ENCODE data around the gene RARRES2. TPM values are rescaled to one million over a fixed set of nuclear protein-coding genes. Genes with fewer than 3 reads are reported as not detected.
"Not testable (repeated sequence)": the region's sequence is repeated elsewhere in the genome, so short reads cannot be mapped to it uniquely, and the experiment has no call there.

RARRES2 gene
- total RNA-seq, 1 donor from 2014 or later = 6.2 TPM

DNA sequence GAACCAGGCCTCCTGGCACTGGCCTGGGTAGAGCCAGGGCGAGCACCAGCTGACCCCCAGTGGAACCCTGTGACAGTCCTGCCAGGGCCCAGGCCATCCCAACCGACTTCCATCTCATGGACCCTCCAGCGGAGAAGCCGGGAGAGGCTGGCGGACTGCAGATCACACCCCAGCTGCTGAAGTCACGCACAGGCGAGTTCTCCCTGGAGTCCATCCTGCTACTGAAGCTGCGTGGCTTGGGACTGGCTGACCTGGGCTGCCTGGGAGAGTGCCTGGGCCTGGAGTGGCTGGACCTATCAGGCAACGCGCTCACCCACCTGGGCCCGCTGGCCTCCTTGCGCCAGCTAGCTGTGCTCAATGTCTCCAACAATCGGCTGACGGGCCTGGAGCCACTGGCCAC lies 4.7 kb downstream of the RARRES2 start:
- no peak for DNase-seq

DNA sequence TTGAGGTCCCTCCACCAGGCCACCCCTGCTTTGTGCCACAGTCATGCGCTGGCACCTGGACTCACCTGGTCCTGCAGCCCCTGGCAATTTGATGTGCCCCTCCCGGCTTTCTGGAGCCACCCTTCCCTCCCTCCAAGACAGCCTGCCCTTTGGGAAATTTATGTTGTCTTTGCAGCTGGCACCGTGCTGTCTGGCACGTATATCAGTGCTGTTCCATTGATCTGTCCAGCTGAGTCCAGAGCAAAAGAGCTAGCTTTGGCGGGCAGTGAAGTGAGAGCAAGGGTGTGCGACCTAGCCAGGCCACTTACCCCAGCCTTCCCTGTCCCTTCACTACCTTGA lies 5.7 kb downstream of the RARRES2 start:
- no peak for DNase-seq

DNA sequence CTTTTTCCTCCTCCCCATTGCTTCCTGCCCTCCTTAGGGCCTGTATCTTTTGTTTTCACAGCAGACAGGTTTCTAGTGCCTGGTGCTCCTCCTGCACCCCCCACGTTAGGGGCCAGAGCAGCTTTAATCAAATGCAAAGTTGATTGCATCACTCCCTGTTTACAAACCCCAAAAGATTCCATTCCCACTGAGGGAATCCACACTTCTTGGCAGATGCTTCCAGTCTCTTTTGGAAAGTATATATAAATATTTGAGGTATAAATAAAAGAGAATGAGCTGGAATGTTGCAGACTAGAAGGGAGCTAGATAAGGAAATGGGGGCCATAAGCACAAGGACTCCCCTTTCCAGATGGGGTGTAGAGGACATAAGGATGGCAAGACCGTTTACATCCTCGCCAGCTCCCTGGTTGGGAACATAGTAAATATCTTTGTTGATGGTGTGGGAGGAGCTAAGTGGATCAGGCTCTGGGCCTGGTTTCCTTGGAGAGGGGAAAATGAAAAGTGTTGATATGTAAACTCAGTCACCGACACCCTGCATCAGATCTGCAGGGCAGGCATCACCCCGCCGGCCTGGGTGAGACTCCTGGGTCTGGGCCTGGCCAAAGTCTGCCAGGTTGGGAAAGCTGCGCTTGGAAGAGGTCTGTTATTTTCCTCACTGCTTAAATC lies 6.2 kb downstream of the RARRES2 start:
- no peak for DNase-seq

- DNase-seq = no peak
Measured at GRCh38 chr7:150334108-150334507, 7.3 kb downstream of the RARRES2 start.

- DNase-seq = no peak
Measured at GRCh38 chr7:150333659-150334058, 7.8 kb downstream of the RARRES2 start.

DNA sequence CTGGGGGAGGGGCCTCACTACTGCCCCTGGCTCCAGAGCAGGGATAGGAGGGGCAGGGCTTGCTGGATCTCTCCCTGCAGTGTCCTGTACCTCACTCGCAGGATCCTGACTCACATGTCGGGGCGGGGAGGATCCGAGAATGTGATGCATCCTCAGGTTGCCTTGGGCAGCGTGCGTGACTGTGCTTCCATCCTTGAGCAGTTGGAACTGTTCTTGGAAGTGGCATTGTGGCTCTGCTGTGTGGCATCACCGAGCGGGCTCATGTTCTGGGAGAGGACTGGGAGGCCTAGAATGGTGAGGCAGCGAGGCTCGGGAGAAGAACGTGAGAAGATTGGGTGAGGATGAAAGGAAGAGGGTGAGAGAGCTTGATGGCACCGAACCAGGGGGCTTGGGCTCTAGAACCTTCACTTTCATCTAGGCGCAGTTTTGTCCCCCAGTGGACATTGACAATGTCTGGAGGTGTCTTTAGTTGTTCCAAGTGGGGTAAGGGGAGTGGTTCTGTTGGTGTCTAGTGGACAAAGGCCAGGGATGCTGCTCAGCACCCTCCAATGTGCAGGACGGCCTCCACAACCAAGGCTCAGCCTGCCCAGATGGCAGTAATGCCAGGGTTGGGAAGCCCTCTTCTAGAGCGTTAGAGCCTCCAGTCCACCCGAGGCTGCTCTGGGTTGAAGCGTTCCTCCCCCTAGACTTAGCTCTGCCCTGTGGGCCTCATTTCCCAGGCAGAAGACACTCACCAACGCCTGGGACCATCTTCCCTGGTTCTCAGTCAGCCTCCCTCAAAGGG lies 8.4 kb downstream of the RARRES2 start:
- DNase-seq = no peak

DNA sequence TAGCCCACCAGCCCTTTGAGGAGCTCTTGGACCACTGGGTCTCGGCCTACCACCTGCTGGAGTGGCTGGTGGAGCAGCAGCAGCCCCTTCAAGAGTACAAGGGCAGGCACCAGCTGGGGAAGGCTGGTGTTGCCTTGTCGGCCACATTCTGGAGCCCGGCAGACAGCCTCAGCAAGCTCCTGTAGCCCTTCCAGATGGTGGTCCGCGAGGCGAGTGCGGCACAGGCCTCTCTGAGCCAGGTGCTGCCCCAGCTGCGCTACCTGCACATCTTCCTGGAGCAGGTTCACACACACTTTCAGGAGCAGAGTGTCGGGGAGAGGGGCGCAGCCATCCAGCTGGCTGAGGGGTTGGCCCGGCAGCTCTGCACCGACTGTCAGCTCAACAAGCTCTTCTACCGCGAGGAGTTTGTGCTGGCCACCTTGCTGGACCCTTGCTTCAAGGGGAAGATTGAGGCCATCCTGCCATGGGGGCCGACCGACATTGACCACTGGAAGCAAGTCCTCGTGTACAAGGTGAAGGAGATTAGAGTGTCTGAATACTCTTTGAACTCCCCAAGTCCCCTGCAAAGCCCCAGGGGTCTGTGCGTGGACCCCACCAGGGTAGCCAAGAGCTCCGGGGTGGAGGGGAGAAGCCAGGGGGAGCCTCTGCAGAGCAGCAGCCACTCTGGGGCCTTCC lies 11.1 kb downstream of the RARRES2 start:
- no peak for DNase-seq

- no peak for DNase-seq
Measured at GRCh38 chr7:150329331-150330120, 11.9 kb downstream of the RARRES2 start.

- DNase-seq = no peak
Measured at GRCh38 chr7:150327308-150327707, 14.1 kb downstream of the RARRES2 start.

DNA sequence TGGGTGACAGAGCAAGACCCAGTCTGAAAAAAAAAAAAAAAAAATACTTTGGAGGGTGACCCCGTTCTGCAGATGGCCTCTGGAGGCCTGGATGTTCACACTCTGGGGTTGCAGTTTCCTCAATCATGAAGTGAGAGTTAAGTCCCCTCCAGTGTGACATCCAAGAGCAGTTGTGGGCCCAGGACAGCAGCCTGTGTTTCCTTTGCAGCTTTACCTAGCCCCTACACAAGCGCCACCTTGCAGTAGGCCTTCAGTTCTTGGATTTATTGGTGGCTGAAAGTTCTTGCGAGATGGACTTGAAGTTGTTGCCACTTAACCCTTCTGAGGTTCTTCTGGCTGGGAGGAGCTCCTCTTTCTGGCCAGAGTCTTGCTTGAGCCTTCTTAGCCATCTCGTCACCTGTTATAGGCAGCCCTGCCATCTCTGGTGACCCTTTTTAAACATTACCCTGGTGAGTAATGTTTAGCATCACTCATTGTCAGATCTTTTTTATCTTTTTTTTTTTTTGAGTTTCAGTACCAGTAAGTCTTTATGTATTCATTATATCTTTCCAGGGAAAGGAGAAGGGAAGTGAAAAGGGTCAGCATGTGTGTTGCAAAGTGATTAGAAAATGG lies 14.7 kb downstream of the RARRES2 start:
- no peak for DNase-seq

GRCh38 chr7:150325901-150326300 lies 15.5 kb downstream of the RARRES2 start:
- no peak for DNase-seq

DNA sequence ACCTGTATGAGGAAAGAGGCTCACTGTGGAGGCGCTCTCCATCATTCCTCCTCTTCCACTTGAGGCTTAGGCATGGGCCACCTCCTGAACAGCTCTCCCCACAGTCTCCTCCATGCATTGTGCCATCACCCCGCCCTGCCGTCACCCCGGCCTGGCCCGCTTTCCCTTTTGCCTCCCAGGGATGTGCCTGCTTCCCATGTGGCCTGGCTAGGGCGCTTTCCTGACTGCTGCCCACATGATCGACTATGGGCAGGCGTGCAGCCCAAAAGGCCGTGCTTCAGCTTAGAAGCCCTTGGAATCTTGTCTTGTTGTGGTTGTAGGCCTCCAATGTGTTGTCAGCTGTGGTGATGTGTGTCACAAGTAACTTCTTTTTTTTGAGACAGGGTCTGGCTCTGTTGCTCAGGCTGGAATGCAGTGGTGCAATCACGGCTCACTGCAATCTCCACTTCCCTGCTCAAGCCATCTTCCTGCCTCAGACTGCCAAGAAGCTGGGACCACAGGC lies 16.3 kb downstream of the RARRES2 start:
- DNase-seq = no peak

DNA sequence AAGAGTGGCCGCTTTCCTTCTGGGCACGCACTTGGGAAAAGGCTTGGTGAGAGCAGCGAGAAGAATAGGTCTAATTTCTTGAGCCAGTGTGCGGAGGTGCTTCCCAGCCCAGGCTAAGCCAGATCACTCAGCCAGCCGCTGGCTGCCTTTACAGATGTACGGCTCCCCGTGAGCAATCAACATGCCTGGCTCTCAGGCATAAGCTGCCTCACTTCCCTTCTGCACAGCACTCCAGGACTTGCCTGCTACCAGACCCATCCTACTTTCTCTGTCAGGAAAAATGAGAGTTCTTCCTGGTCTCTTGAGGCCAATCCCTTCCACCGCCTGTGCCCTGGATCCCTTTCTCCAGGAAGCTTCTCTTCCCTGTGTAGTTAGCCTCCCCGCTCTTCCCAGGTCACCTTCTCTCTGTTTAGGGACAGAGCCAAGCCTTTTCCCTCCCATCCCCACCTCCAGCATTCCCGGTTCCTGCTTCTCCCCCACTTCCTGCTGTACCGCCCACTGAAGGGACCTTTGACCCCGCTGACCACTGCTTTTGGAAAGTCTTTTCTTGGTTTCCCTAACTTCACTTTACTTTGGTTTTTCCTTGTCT lies 17.0 kb downstream of the RARRES2 start:
- no peak for DNase-seq

DNA sequence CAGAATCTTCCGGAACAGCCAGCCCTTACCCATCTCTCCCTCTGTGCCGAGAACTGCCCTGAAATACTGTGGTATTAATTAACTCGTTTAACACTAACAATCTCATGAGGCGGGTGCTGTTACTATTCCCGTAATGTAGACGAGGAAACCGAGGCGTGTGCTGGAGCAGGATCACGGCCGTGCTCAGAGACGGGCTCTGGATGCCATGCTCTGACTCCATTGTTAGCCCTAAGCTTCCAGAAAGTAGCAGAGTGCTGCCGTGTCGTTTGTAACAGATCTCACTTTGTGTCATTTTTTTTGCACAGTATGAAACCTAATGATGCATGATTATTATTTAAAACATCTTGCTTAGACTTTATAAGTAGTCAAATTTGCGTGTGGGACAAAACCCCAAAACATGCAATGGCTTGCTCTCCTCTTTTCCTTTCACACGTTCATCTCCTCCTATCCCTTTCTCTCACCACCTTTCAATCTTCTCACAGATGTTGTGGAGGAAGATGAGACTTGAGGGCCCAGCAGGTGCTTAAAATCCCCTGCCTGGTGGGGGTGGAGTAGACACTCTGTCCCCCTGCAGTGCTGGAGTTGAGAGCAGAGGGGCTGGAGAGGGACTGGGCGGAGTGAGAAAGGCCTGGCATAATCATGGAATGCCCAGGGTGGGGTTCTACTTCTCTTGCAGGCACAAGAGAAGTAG lies 17.6 kb downstream of the RARRES2 start:
- no peak for DNase-seq

DNA sequence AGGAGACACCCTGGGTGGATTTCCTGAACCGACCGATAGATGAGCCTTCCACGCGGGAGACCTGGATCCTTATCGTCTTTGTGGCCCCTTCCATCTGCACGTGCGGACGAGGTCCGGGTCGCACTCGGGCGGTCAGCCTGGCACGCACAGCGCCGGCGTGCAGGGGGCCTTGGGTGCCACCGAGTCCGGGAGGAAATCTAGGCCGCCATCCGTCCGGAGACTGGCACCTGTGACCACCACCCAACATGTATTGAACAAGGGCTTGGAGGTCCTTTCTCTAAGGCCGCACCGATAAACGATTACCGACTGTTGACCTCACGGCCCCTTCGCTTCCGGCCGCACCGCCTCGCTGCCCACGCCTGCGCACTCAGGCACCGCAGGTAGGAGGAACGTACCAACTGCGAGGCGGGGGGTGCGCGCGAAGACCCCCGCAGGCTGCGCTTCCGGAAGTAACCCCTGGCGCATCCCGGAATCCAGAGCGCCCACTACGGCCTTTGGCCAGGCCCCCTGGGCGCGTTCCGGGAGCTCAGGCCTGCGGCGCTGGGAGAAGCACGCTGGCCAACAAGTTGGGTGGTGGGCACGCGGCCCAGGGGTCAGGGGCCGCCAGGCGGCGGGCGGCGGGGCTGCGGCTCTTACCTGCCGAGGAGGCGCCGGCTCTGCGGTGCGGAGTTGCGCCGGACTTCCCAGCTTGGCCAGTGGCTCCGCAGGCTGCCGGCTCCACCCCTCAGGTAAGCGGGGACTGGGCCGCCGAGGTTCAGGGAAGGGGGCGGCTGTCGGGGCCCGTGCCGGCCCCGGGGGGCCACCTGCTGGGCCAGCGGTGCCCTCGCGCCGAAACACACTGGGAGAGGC lies 18.4 kb downstream of the RARRES2 start, which contains the start of the genes ACTR3C and LRRC61:
TSS of gene ACTR3C (minus strand) at position 713 of the 849 bp plus-strand sequence. CDS start 28,249 bp downstream, outside the sequence.
TSS of gene LRRC61 (plus strand) at position 523 of the 849 bp plus-strand sequence. CDS start 13,507 bp downstream, outside the sequence.
- DNase-seq = no peak

DNA sequence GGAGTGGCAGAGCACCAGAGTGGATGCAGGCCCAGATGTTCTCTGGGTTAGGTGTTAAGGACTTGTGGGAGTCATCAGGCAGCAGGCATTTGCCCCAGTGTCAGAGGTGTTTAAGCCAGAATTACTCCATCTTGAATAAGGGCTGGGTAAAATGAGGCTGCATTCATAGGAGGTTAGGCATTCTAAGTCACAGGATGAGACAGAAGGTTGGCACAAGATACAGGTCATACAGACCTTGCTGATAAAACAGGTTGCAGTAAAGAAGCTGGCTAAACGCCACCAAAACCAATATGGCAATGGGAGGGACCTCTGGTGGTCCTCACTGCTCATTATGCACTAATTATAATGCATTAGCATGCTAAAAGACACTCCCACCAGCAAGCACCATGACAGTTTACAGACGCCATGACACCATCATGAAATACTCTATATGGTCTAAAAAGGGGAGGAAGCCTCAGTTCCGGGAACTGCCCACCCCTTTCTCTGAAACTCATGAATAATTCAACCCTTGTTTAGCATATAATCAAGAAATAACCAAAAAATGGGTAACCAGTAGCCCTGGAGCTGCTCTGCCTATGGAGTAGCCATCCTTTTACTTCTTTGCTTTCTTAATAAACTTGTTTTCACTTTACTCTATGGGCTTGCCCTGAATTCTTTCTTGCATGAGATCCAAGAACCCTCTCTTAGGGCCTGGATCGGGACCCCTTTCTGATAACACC lies 19.2 kb downstream of the RARRES2 start:
- DNase-seq = no peak

DNA sequence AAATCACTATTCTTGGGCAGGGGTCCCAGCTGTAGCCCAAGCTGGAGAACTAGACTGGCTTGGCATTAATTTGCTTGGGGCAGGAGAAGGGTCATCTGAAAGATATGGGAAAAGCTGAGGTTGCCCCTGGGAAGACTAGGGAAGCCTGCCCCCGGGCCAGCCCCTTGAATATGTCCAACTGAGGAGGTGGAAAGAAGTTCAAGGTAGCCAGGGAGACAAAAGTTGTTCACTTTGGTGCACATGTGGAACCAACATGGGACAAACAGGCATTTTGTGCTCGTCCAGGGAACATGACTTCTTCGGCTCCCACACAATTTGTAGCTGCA lies 19.7 kb downstream of the RARRES2 start:
- no peak for DNase-seq

DNA sequence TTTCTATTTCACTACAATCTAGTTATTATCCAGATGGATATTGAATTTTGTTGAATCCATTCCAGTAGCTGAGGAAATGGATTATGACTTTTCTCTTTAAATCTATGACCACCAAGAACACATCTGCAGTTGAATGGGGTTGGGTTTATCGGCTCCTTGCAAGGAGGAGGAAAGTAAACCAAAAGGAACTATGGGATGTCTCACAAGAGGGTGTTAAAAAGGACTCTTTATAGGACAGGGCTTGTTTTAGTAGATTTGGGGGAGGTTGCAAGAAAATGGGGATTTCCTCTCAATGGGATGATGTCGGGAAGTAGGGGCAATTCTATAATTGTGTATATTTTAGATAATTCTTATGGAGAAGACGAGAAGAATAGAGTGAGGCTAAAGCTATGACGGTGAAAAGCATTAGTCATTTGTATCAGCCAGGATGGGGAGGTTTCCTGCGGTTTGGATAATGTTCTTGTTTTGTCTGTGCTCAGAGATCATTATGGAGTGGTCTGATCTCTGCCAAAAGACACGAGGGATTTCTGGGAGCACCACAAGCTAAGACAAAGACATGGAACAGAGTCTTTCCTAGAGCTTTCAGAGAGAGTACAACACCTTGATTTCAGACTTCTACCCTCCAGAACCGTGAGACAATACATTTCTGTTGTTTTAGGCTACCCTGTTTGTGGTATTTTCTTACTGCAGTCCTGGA lies 23.5 kb downstream of the RARRES2 start:
- no peak for DNase-seq

DNA sequence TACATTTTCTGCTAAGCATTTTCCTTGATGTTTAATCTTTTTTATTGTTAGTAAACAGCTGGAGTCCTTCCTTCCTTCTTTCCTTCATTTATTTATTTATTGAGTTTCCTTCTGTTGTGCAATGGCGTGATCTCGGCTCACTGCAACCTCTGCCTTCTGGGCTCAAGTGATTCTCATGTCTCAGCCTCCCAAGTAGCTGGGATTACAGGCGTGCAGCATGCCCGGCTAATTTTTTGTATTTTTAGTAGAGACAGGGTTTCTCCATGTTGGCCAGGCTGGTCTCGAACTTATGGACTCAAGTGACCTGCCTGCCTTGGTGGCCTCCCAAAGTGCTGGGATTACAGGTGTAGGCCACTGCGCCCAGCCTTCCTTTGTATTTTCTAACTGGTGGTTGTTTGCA lies 24.4 kb downstream of the RARRES2 start:
- DNase-seq = not testable (repeated sequence)

All from occipital lobe (tissue), 2 donors.